GM12892 (cell line): ENCODE results near the gene MMS22L.

Source experiments
- POLR2A ChIP-seq: IDR thresholded peaks from 2 replicates; pipeline ENCODE4 v1.6.1; 2011; ENCODE audit warnings: low read depth, low read length, control low read depth
- POLR2AphosphoS5 ChIP-seq: IDR thresholded peaks from 2 replicates; pipeline ENCODE4 v1.6.1; 2011; ENCODE audit warnings: low read depth, low read length, control low read depth

DNA sequence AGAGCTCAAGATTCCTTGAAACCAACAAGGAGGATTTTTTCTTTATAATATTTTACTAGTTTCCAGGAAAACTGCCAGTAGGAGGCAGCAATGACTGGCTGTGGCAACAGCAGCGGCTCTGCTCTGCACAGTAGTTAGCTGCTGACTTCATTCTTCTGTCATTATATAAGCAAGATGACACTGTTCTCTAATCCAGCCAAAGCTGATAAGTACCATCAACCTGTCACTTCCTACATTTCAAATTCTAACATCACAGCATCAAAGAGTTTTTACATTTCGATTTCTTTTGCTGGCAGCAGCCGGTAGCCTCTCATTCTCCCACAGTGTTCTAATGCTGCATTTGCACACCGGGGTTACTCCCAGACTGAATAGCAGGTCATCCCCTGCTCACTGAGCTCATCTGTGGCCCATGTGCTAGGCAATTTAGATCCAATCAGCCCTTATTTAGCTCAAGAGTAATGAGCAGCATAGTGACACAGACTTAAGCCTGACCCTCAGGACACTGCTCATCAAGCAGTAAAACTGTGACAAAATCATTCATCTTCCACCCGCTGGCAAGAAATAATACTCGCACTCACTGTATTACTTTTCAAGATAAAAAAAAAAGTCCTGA is 67.8 kb downstream of the MMS22L start:
- TF ChIP-seq POLR2AphosphoS5 = no peak
- TF ChIP-seq POLR2A = no peak
